ENCODE data around the gene YJEFN3.

Gene YJEFN3

DNA sequence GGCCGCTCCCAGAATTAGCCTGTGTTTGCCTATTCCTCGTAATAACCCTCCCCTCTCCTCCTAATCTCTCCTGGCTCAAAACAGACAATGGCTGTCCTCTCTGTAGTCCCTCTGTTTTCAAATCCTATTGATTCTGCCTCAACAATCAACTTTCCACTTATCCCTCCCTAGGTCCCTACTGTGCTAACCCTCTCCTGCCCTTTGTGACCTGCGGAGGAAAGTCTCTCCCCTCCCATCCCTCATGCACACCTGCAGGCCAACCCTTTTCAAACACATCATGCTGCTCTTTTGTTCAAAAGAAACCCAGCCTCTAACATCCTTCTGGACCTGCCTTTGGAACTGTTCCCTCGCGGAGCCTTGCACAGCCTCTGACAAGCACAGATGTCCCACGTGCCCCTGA, 46.7 kb downstream of the YJEFN3 start:
- FAIRE-seq = no peak

DNA sequence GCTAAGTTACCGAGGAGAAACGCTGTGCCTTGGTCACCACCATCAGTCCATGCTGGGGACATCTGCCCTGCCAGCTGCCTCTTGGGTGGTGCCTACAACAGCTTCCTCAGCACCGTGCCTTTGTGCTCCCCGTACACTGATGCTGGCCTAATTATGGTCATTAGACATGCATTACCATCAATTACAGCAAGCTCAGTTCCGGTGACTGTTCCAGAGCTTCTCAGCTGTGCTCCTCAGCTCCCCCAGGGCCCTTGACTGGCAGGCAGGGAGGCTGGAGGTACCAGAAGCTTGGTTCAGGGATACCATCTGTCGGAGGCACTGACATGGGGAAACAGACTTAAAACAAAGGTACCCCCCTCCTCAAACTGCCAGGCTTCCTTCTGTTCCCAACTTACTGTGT, 49.5 kb downstream of the YJEFN3 start:
- FAIRE-seq (no peak), DNase-seq (ENCODE audit: insufficient read length, low spot score) (no peak)

More for the DNA sequence above, 46.7 kb downstream of the YJEFN3 start:
- no peak for DNase-seq (ENCODE audit: insufficient read length, low spot score)

DNA sequence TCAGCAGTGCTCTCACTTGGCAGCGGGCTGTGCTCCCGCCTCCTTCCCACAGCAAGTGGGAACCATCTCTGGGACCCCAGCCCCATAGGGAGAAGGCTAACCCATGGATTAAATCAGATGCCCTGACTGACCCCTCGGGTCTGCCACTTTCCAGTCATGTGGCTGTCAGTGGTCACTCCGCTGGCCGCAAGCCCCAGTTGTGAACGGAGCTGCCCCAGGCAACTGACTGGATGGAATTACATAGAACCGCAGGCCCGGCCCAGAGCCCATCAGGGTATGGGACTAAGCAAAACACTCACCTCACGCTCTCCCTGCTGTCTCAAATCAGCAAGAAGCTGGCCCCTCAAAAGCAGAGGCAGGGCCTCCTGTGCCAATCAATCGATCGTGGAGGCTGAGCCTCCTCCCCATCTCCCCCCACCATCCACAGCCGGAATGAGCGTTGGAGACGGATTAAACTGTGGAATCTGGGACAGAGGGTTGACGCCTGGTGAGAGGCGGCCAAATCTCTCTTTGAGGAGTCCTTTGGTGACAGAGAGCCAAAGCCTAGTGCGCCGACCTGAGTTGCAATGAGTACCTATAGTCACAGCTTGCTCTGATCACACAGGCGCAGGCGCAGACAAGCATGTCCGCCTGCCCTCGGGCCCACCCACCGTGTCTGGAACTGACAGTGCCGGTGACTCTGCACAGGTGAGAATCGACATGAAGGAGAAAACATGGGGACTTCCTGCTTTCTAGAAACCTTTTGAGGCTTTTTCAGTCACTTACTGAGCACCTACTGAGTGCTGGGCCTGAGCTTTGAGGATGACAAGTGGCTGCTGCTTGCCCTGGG, 51.0 kb downstream of the YJEFN3 start:
- DNase-seq (ENCODE audit: insufficient read length, low spot score) (no peak), FAIRE-seq (no peak)

DNA sequence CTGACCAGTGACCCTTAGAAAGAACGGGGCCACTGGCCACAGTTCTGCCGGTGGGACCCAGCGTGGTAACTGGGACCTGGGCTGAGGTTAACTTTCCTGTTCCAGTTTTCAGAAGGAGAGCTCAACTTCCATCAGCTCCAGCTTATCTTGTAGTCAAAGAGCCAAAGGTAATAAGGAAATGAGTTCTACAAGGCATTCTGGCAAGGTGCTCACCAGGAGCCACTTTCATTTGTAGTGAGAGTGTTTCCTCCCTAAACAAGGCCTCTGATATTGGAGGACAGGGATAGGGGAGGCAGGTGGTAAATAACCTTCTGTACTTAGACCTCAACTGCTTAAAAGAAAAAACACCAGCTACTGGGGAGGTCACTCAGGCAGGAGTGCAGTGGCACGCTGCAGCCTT, 51.7 kb downstream of the YJEFN3 start:
- FAIRE-seq (no peak), DNase-seq (ENCODE audit: insufficient read length, low spot score) (no peak)

DNA sequence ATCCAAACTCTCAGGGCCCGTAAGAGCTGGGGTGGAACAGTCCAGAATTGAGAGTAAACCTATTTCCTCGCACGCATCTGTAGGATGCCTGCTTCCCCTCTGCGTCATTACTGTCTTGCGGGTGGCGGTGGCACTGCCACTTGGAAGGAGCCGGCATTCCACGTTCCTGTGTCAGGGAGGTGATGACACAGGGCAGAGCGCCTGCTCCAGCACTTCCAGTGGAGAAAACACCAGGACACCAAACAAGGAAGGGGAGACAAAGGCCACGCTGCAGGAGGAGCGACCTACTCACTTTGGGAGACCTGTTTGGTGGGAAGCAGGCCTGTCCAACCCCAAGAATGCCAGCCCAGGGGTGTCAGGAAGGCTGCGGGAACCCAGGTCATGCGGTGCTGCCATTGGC, 52.7 kb downstream of the YJEFN3 start:
- DNase-seq (ENCODE audit: insufficient read length, low spot score) = no peak

GRCh38 chr19:19582471-19582870, 53.8 kb downstream of the YJEFN3 start:
- FAIRE-seq (no peak), DNase-seq (ENCODE audit: insufficient read length, low spot score) (no peak)

More for the DNA sequence above, 52.7 kb downstream of the YJEFN3 start:
- FAIRE-seq = no peak

DNA sequence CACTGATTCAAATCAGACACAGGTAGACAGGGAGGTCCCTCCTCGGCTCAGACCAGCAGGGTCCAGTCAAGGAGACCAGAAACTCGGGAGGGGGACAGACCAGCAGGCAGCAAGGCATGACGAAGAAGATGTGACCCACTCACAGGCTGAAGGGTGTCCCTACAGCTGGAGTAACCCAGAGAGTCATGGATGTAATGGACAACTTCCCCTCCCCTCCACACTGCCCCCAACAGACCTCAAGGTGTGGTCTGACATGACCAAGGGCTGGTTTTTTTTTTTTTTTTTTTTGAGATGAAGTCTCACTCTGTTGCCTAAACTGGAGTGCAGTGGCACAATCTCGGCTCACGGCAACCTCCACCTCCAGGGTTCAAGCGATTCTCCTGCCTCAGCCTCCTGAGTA, 55.6 kb downstream of the YJEFN3 start:
- FAIRE-seq = no peak

More for the DNA sequence above, 55.6 kb downstream of the YJEFN3 start:
- no peak for DNase-seq (ENCODE audit: insufficient read length, low spot score)
